ENCODE results near the gene EPN3. TPM values are rescaled to one million over a fixed set of nuclear protein-coding genes. Genes with fewer than 3 reads are reported as not detected.
A peak's percentile ranks its signal among the peaks of the same experiment; 100 is the strongest.

Gene EPN3
- 33.4 TPM for total RNA-seq
- long read RNA-seq, full-length matches to known transcripts, result 1 of 38 reads
- long read RNA-seq, partial matches to known transcripts, result 29 of 38 reads
- long read RNA-seq, other reads (novel, unspliced or antisense), result 8 of 38 reads

GRCh38 chr17:50532452-50533024, at the start of gene EPN3:
EPN3 (plus strand) TSS chr17:50532735; CDS start chr17:50536557, 3,822 bp downstream.
- intact Hi-C loops (cut with micrococcal nuclease), result no loop called here
- DNase-seq (no peak), ATAC-seq (peak; percentile 43)

GRCh38 chr17:50483266-50483665, 49.3 kb upstream of the EPN3 start:
- no peak for ATAC-seq
- intact Hi-C loops (cut with micrococcal nuclease), result loop anchor here (5.0 to 10.0 kb wide), 2 partner anchors 59 to 142 kb away; no protein-coding TSS in a partner anchor
- no peak for DNase-seq

GRCh38 chr17:50484386-50485155, 48.0 kb upstream of the EPN3 start:
- DNase-seq (no peak), ATAC-seq (no peak)
- intact Hi-C loops (cut with micrococcal nuclease), result loop anchor here (5.0 to 10.0 kb wide), 2 partner anchors 58 to 140 kb away; no protein-coding TSS in a partner anchor

GRCh38 chr17:50487213-50488096, 45.1 kb upstream of the EPN3 start:
- ATAC-seq, result no peak
- no peak for DNase-seq
- intact Hi-C loops (cut with micrococcal nuclease), result loop anchor here (10.0 kb wide), 1 partner anchor 137 kb away; no protein-coding TSS in a partner anchor

- intact Hi-C loops (cut with micrococcal nuclease), result loop anchor here (10.0 kb wide), 1 partner anchor 136 kb away; no protein-coding TSS in a partner anchor
- no peak for DNase-seq
- no peak for ATAC-seq
Observed at GRCh38 chr17:50488880-50489279, 43.7 kb upstream of the EPN3 start.

GRCh38 chr17:50491505-50491904, 41.0 kb upstream of the EPN3 start:
- DNase-seq (no peak), ATAC-seq (no peak)
- intact Hi-C loops (cut with micrococcal nuclease), result no loop called here

GRCh38 chr17:50492214-50492613, 40.3 kb upstream of the EPN3 start:
- intact Hi-C loops (cut with micrococcal nuclease), result no loop called here
- no peak for DNase-seq
- no peak for ATAC-seq

GRCh38 chr17:50493744-50494143, 38.8 kb upstream of the EPN3 start:
- intact Hi-C loops (cut with micrococcal nuclease), result no loop called here
- ATAC-seq (no peak), DNase-seq (no peak)

- intact Hi-C loops (cut with micrococcal nuclease), result no loop called here
- DNase-seq (no peak), ATAC-seq (no peak)
Observed at GRCh38 chr17:50495217-50495823, 37.2 kb upstream of the EPN3 start.

- DNase-seq, result no peak
- intact Hi-C loops (cut with micrococcal nuclease), result no loop called here
- ATAC-seq, result no peak
Observed at GRCh38 chr17:50495918-50496317, 36.6 kb upstream of the EPN3 start.

GRCh38 chr17:50498021-50498874, 34.3 kb upstream of the EPN3 start:
- DNase-seq (no peak), ATAC-seq (no peak)
- intact Hi-C loops (cut with micrococcal nuclease), result no loop called here

- intact Hi-C loops (cut with micrococcal nuclease), result no loop called here
- DNase-seq (no peak), ATAC-seq (no peak)
Observed at GRCh38 chr17:50499270-50499669, 33.3 kb upstream of the EPN3 start.

GRCh38 chr17:50499721-50500120, 32.8 kb upstream of the EPN3 start:
- ATAC-seq, result no peak
- intact Hi-C loops (cut with micrococcal nuclease), result no loop called here
- no peak for DNase-seq

- ATAC-seq, result no peak
- DNase-seq, result no peak
- intact Hi-C loops (cut with micrococcal nuclease), result no loop called here
Observed at GRCh38 chr17:50501054-50501453, 31.5 kb upstream of the EPN3 start.

- ATAC-seq, result no peak
- no peak for DNase-seq
- intact Hi-C loops (cut with micrococcal nuclease), result no loop called here
Observed at GRCh38 chr17:50502301-50502990, 30.1 kb upstream of the EPN3 start.

- DNase-seq (no peak), ATAC-seq (no peak)
- intact Hi-C loops (cut with micrococcal nuclease), result no loop called here
Observed at GRCh38 chr17:50505591-50506130, 26.9 kb upstream of the EPN3 start.

- ATAC-seq, result no peak
- no peak for DNase-seq
- intact Hi-C loops (cut with micrococcal nuclease), result no loop called here
Observed at GRCh38 chr17:50506298-50506697, 26.2 kb upstream of the EPN3 start.
